Keratinocyte (primary cell): Measurements from ENCODE around the gene SERBP1. TPM values are rescaled to one million over a fixed set of nuclear protein-coding genes. Genes with fewer than 3 reads are reported as not detected.

Experiments used
- DNase-seq: peaks from one replicate; pipeline ENCODE4 v3.0.0-alpha.2; 2011; ENCODE audit warnings: low read depth, missing footprints, low spot score
- FAIRE-seq: peaks from 2 replicates; lab custom pipeline; 2011; peaks lifted over from hg19 to GRCh38; lab: Jason Lieb, UNC
- H2AFZ ChIP-seq: 2 replicates; pipeline ENCODE4 v1.6.0; 2012; ENCODE audit warnings: low read length, control low read depth, inconsistent platforms; ENCODE audit not compliant: control insufficient read depth
- H3K27ac ChIP-seq: 2 replicates; pipeline ENCODE4 v1.5.1; 2011; ENCODE audit warnings: low read length; ENCODE audit not compliant: control insufficient read depth, insufficient read depth
- H3K27me3 ChIP-seq: 3 replicates; pipeline ENCODE4 v1.6.0; 2011; ENCODE audit warnings: low read length; ENCODE audit not compliant: control insufficient read depth, insufficient read depth; ENCODE audit errors: extremely low read depth
- H3K36me3 ChIP-seq, 2 experiments: 2 replicates in 1 of 2; 3 replicates in 1 of 2; pipeline ENCODE4 v1.5.1; 2011; ENCODE audit warnings: low read length in 2 of 2, mild to moderate bottlenecking in 1 of 2; ENCODE audit not compliant: control insufficient read depth in 2 of 2, insufficient read depth in 2 of 2; ENCODE audit errors: extremely low read depth in 1 of 2
- H3K4me1 ChIP-seq: 3 replicates; pipeline ENCODE4 v1.5.1; 2011; ENCODE audit warnings: low read length; ENCODE audit not compliant: control insufficient read depth, insufficient read depth; ENCODE audit errors: extremely low read depth
- H3K4me2 ChIP-seq: 3 replicates; pipeline ENCODE4 v1.6.0; 2011; ENCODE audit warnings: low read depth, low read length; ENCODE audit not compliant: control insufficient read depth, insufficient read depth; ENCODE audit errors: extremely low read depth
- H3K4me3 ChIP-seq, 3 experiments: fragments of 200-600 bp in 1 of 3; sonication (generic) in 1 of 3; 2 replicates in 2 of 3; 3 replicates in 1 of 3; pipeline ENCODE4 v1.5.1; 2011 to 2016; ENCODE audit warnings: low read length in 3 of 3, mild to moderate bottlenecking in 3 of 3, control low read depth in 2 of 3, inconsistent platforms in 1 of 3, low read depth in 1 of 3, mixed read lengths in 1 of 3, mixed run types in 1 of 3, moderate library complexity in 1 of 3; ENCODE audit not compliant: control insufficient read depth in 2 of 3, insufficient read depth in 2 of 3; ENCODE audit errors: extremely low read depth in 1 of 3
- H3K79me2 ChIP-seq: 2 replicates; pipeline ENCODE4 v1.6.0; 2012; ENCODE audit warnings: low read length; ENCODE audit not compliant: control insufficient read depth, insufficient read depth
- H3K9ac ChIP-seq: 3 replicates; pipeline ENCODE4 v1.6.0; 2011; ENCODE audit warnings: low read length; ENCODE audit not compliant: control insufficient read depth, insufficient read depth; ENCODE audit errors: extremely low read depth
- H3K9me1 ChIP-seq: 3 replicates; pipeline ENCODE4 v1.6.0; 2011; ENCODE audit warnings: low read length; ENCODE audit not compliant: control insufficient read depth, insufficient read depth; ENCODE audit errors: extremely low read depth
- H3K9me3 ChIP-seq: 2 replicates; pipeline ENCODE4 v1.5.1; 2012; ENCODE audit warnings: low read depth, low read length; ENCODE audit not compliant: control insufficient read depth
- H4K20me1 ChIP-seq: 3 replicates; pipeline ENCODE4 v1.6.0; 2011; ENCODE audit warnings: low read length; ENCODE audit not compliant: control insufficient read depth, insufficient read depth; ENCODE audit errors: extremely low read depth
- CTCF ChIP-seq, 3 experiments: IDR thresholded peaks in 1 of 3; conservative IDR thresholded peaks in 1 of 3; optimal IDR thresholded peaks in 1 of 3; 2 replicates in 2 of 3; 3 replicates in 1 of 3; pipeline versions ENCODE3 to v1.5.1; 2011; ENCODE audit warnings: low read length in 3 of 3, mild to moderate bottlenecking in 3 of 3, moderate library complexity in 2 of 3, control low read depth in 1 of 3, inconsistent platforms in 1 of 3; ENCODE audit not compliant: insufficient read depth in 2 of 3; ENCODE audit errors: extremely low read depth in 1 of 3
- EZH2 ChIP-seq: IDR thresholded peaks from one replicate; pipeline ENCODE4 v1.6.1; 2012; ENCODE audit warnings: inconsistent platforms, mild to moderate bottlenecking, low read length, moderate library complexity
- dilution Hi-C: fragments of 300-500 bp; cut with MboI; formaldehyde crosslinking; loops from one replicate; pipeline ENCODE4 v1.7.0; 2020; ENCODE audit warnings: low sequenced_read_pairs; ENCODE audit not compliant: extremely low pct_ligation_motif_present
- polyA plus RNA-seq, 5 experiments: library from polyadenylated mRNA; depleted of rRNA in 3 of 5; stranded (reverse) in 3 of 5; stranded (forward) in 1 of 5; unstranded in 1 of 5; fragments of >200 nt; gene quantifications; 1 replicate in 1 of 5; 2 replicates in 3 of 5; 3 replicates in 1 of 5; pipeline versions ENCODE4 v1.2.1 to v1.2.3, GENCODE V29; 2011 to 2012; ENCODE audit warnings: missing spikeins in 2 of 5, low read depth in 1 of 5, low replicate concordance in 1 of 5

The SERBP1 gene
- polyA plus RNA-seq, 1 donor (not counting 4 experiments of a cell fraction or from before 2014, with no cell fraction given), result 352 TPM

DNA sequence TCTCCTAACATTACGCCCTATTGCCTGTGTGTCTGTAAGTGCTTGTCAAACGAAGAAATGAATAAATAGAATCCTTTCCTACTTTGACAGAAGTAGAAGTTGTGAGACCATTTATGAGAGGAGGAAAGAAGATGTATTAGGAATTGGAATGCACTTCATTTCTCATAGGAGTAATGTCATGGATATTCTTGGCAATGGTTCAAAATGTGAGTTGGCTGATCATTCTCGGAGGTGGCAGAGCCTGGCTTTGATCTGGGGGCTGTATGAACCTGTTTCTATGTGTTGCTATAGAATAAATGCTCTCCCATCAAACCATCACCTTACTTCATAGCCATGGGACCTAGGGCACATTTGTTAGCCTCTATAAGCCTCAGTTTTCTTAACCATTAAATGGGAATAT lies 10.1 kb upstream of the SERBP1 start:
- Histone ChIP-seq H2AFZ (no peak overlapping the region), H3K9me3 (no peaks in the 10 kb centered on the region), H3K79me2 (no peaks in the 10 kb centered on the region), H3K36me3 (no peaks in the 10 kb centered on the region), H3K4me2 (no peak overlapping the region), H4K20me1 (no peaks in the 10 kb centered on the region), H3K27ac (no peak overlapping the region), H3K27me3 (no peaks in the 10 kb centered on the region), H3K4me3 (no peak overlapping the region), H3K9ac (no peak overlapping the region), H3K9me1 (no peaks in the 10 kb centered on the region), H3K4me1 (peaks cover 5% of the 10 kb centered on the region)
- DNase-seq, result no peak
- FAIRE-seq, result peak; percentile 34
- no peak for TF ChIP-seq CTCF (optimal IDR thresholded peaks at IDR 0.05 in 1 of 3, IDR thresholded peaks at IDR 0.05 in 1 of 3, conservative IDR thresholded peaks at IDR 0.05 in 1 of 3; ENCODE audit: extremely low read depth in 1 of 3, insufficient read depth in 2 of 3, low read length in 3 of 3)
- no peak for TF ChIP-seq EZH2
- dilution Hi-C loops, result no loop called here

DNA sequence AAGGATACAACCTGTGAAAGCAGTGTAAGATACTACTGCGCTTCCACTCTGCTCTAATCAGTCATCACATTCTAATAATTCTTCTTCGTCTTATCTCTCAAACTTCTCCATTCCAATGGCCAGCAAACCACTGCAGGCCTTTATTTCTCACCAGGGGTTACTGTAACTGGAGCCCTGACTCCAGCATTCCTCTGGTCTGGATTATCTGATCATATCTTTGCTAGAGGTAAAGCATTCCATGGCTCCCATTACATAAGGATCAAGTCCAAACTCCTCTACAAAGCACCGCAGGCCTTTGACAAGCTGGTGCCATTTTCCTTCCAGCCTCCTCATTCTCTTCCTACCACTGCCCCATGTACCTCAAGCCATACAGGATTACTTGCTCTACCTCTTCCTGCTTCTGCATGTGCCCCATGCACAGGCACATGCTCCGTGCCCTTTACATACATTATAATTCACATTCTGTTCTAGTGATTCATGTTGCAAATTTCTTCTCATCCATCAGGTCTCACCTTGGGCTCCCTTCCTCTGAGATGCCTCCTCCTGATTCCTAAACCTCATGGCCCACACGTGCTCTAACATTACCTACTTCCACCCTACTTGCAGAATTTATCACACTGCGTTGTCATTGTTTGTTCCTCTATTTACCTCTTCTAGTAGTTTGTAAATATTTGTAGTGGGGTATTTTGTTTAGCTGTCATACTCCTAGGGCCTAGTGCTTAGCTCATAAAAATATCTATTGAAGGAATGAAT lies 9.3 kb upstream of the SERBP1 start:
- no peak for TF ChIP-seq CTCF (optimal IDR thresholded peaks at IDR 0.05 in 1 of 3, IDR thresholded peaks at IDR 0.05 in 1 of 3, conservative IDR thresholded peaks at IDR 0.05 in 1 of 3; ENCODE audit: extremely low read depth in 1 of 3, insufficient read depth in 2 of 3, low read length in 3 of 3)
- TF ChIP-seq EZH2, result no peak
- Histone ChIP-seq H3K27me3 (no peaks in the 10 kb centered on the region), H3K36me3 (no peaks in the 10 kb centered on the region), H4K20me1 (no peaks in the 10 kb centered on the region), H3K9ac (no peak overlapping the region), H3K27ac (no peak overlapping the region), H3K4me1 (peaks cover 5% of the 10 kb centered on the region), H3K4me3 (no peak overlapping the region), H3K9me3 (no peaks in the 10 kb centered on the region), H2AFZ (peak overlapping the region; percentile 85), H3K9me1 (no peaks in the 10 kb centered on the region), H3K4me2 (no peak overlapping the region), H3K79me2 (no peaks in the 10 kb centered on the region)
- FAIRE-seq, result peak; percentile 17
- dilution Hi-C loops, result no loop called here
- DNase-seq, result no peak
